Ascending aorta (tissue), 2 donors: Measurements from ENCODE around the gene CHST15. TPM values are rescaled to one million over a fixed set of nuclear protein-coding genes. Genes with fewer than 3 reads are reported as not detected.

Experiments used
- DNase-seq, 2 donors: peaks; one replicate each; pipeline ENCODE4 v3.0.0-alpha.2; 2019; ENCODE audit warnings: low spot score in 2 of 2
- H3K27ac ChIP-seq, 2 donors: fragments of 200-600 bp; sonication (generic); one replicate each; pipeline ENCODE4 v1.5.1; 2016 to 2017; ENCODE audit warnings: mild to moderate bottlenecking in 1 of 2
- H3K27me3 ChIP-seq: fragments of 200-600 bp; sonication (generic); one replicate; pipeline ENCODE4 v1.5.1; 2017
- H3K36me3 ChIP-seq, 2 donors: fragments of 200-600 bp; sonication (generic); one replicate each; pipeline ENCODE4 v1.5.1; 2016
- H3K4me1 ChIP-seq, 2 donors: fragments of 200-600 bp; sonication (generic); one replicate each; pipeline ENCODE4 v1.5.1; 2016 to 2017; ENCODE audit warnings: mild to moderate bottlenecking in 1 of 2
- H3K4me3 ChIP-seq, 2 donors: fragments of 200-600 bp; sonication (generic); one replicate each; pipeline ENCODE4 v1.5.1; 2016 to 2017; ENCODE audit warnings: mild to moderate bottlenecking in 1 of 2
- H3K9me3 ChIP-seq, 2 donors: fragments of 200-600 bp; sonication (generic); one replicate each; pipeline ENCODE4 v1.5.1; 2016
- intact Hi-C: fragments of 100-400 bp; cut with DNase I; formaldehyde crosslinking; loops from one replicate; pipeline ENCODE4 v1.15.1; 2023
- total RNA-seq: library from RNA; depleted of rRNA; stranded (reverse); fragments of >200 nt; gene quantifications from one replicate; pipeline ENCODE4 v1.1.0, GENCODE V29; 2016
- TF ChIP-seq, protein P1 (sequence below), 3 experiments: fragments of 200-600 bp in 2 of 3; fragments of 450-650 bp in 1 of 3; sonication (generic) in 2 of 3; IDR thresholded peaks; one replicate each; pipeline ENCODE4 v1.5.1; 2016 to 2019; ENCODE audit warnings: antibody characterized with exemption in 3 of 3, mild to moderate bottlenecking in 1 of 3, moderate library complexity in 1 of 3

Gene CHST15
- total RNA-seq, 1 donor from 2014 or later = 20.4 TPM

DNA sequence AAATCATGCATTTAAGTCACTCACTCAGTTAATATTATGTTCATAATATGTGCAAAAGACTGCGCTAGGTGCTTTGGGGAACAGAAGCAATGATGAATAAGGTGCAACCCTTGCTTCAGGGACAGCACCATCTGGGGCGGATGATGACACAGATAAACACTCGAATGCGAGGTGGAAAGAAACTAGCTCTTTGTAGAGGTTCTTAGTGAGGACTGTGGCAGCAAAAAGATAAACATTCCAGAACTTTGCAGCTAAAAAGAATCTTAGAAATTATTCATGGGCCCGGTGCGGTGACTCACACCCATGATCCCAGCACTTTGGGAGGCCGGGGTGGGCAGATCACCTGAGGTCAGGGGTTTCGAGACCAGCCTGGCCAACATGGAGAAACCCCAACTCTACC is 29.8 kb upstream of the CHST15 start:
- Histone ChIP-seq H3K27me3 (no peaks in the 10 kb centered on the region), H3K36me3 (no peaks in the 10 kb centered on the region), H3K27ac (no peak overlapping the region), H3K4me3 (no peak overlapping the region), H3K4me1 (no peaks in the 10 kb centered on the region), H3K9me3 (no peaks in the 10 kb centered on the region)
- TF ChIP-seq, protein P1, sequence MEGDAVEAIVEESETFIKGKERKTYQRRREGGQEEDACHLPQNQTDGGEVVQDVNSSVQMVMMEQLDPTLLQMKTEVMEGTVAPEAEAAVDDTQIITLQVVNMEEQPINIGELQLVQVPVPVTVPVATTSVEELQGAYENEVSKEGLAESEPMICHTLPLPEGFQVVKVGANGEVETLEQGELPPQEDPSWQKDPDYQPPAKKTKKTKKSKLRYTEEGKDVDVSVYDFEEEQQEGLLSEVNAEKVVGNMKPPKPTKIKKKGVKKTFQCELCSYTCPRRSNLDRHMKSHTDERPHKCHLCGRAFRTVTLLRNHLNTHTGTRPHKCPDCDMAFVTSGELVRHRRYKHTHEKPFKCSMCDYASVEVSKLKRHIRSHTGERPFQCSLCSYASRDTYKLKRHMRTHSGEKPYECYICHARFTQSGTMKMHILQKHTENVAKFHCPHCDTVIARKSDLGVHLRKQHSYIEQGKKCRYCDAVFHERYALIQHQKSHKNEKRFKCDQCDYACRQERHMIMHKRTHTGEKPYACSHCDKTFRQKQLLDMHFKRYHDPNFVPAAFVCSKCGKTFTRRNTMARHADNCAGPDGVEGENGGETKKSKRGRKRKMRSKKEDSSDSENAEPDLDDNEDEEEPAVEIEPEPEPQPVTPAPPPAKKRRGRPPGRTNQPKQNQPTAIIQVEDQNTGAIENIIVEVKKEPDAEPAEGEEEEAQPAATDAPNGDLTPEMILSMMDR (IDR thresholded peaks at IDR 0.05) = no peak
- no peak for DNase-seq
- intact Hi-C loops = no loop called here

DNA sequence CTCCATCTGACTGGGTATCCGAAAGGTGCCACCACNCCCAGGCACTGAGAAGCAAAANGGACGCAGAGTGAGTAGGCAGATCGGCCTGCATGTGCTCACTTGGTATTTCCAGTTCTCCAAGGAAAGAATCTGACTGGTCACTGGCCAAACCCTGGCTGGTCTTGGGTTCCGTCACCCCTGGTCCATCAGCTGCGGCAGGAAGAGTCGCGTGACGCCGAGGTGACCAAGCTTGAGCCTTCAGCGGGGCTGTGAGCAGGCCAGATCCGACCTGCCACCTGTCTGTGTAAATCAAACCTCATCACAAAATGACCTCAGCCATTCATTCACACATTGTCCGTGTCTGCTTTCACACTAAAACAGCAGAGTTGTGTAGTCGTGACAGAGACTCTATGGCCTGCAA is 28.8 kb upstream of the CHST15 start:
- no peak for DNase-seq
- intact Hi-C loops = no loop called here
- Histone ChIP-seq H3K9me3 (no peaks in the 10 kb centered on the region), H3K27me3 (no peaks in the 10 kb centered on the region), H3K4me3 (no peak overlapping the region), H3K36me3 (no peaks in the 10 kb centered on the region), H3K4me1 (no peaks in the 10 kb centered on the region), H3K27ac (no peak overlapping the region)
- TF ChIP-seq, protein P1 (IDR thresholded peaks at IDR 0.05) = no peak

DNA sequence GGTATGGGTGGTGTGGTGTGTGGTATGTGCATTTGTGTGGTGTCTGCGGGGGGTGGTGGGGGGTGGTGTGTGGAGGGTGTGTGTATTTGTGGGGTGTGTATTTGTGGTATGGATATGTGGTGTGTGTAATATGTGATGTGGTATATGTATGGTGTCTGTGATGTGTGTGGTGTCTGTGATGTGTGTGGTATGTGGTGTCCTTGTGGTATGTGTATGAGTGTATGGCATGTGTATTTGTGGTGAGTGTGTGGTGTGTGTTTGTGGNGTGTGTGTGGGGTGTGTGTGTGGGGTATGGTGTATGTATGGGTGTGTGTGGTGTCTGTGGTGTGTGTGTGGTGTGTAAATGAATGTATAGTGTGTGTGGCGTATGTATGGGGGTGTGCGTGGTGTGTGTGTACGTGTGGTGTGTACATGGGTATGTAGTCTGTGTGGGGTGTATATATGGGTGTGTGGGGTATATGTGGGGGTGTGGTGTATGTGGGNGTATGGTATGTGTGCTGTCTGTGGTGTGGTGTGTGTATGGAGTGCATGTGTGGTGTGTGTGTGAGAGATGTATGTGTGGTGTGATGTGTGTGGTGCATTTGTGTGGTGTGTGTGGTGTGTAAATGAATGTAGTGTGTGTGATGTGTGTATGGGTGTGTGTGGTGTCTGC is 27.1 kb upstream of the CHST15 start:
- Histone ChIP-seq H3K9me3 (no peaks in the 10 kb centered on the region), H3K4me3 (no peak overlapping the region), H3K36me3 (no peaks in the 10 kb centered on the region), H3K27ac (no peak overlapping the region), H3K27me3 (no peaks in the 10 kb centered on the region), H3K4me1 (no peaks in the 10 kb centered on the region)
- TF ChIP-seq, protein P1 (IDR thresholded peaks at IDR 0.05) = no peak
- DNase-seq = no peak
- intact Hi-C loops = no loop called here

DNA sequence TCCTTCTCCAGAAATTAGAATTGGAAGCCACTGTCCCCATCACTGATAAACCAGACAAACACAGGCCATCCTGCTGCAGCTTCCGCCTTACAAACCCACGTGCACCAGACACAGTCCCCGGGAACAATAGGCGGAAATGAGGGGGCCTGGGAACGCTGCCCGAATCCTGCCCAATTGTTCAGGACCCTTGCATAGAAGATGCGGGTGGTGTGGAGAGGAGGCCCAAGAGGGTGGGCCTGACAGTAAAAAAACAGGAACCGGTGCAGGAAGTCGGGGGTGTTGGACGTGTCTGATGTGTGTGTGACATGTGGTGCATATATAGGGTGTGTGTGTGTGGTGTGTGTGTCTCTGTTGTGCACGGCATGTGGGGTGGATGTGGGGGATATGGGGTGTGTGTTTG is 26.5 kb upstream of the CHST15 start:
- DNase-seq = no peak
- TF ChIP-seq, protein P1 (IDR thresholded peaks at IDR 0.05) = no peak
- Histone ChIP-seq H3K4me3 (no peak overlapping the region), H3K4me1 (no peaks in the 10 kb centered on the region), H3K27ac (no peak overlapping the region), H3K9me3 (no peaks in the 10 kb centered on the region), H3K36me3 (no peaks in the 10 kb centered on the region), H3K27me3 (no peaks in the 10 kb centered on the region)
- intact Hi-C loops = no loop called here

DNA sequence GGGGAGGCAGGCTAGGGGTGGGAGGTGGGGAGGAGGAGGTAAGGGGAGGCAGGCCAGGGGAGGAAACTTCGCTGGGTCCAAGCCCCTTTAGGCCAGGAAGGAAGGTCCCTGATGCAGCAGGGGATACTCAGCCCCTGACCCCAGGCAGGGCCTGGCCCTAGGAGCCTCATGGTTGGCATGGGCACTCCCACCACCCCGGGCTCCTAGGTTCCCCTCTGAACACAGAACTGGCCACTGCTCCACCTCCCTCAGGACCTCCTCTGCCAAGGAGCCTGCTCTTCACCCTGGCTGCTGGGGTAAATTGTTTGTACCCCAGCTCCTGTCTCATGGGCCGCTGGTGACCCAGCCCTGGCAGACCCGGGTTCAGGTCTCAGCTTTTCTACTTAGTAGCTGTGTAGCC is 25.8 kb upstream of the CHST15 start:
- no peaks in the 10 kb centered on the region for H3K4me1 ChIP-seq
- H3K4me3 ChIP-seq = no peak overlapping the region
- DNase-seq = no peak
- H3K27ac ChIP-seq = peak overlapping the region in 1 of 2 donors; percentile 34
- H3K36me3 ChIP-seq = no peaks in the 10 kb centered on the region
- H3K9me3 ChIP-seq = no peaks in the 10 kb centered on the region
- TF ChIP-seq, protein P1 (IDR thresholded peaks at IDR 0.05) = no peak
- no peaks in the 10 kb centered on the region for H3K27me3 ChIP-seq
- intact Hi-C loops = no loop called here

DNA sequence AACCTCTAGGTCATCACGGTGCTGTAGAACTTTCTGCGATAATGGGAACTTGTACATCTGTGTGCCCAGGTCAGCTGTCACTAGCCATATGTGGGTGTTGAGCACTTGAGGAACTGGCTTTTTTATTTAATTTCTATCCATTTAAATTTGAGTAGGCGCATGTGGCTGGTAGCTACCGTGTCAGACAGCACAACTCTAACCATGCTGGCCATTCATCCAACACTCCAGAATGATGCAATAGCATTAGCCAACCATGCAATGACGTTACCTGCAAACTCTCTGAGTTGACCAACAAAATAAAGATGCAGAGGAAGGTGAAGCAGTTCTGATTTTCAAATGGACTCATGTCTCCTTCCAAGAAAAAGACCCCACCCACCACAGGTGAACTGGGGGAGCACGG is 24.4 kb upstream of the CHST15 start:
- no peaks in the 10 kb centered on the region for H3K36me3 ChIP-seq
- no peaks in the 10 kb centered on the region for H3K27me3 ChIP-seq
- TF ChIP-seq, protein P1 (IDR thresholded peaks at IDR 0.05) = no peak
- no peak overlapping the region for H3K4me3 ChIP-seq
- intact Hi-C loops = no loop called here
- DNase-seq = no peak
- H3K27ac ChIP-seq = no peak overlapping the region
- no peaks in the 10 kb centered on the region for H3K9me3 ChIP-seq
- no peaks in the 10 kb centered on the region for H3K4me1 ChIP-seq
